Activated CD4-positive, alpha-beta memory T cell treated with anti-CD3 and anti-CD28 coated beads for 36 hours (primary cell): ENCODE data around the gene GTPBP3. TPM values are rescaled to one million over a fixed set of nuclear protein-coding genes. Genes with fewer than 3 reads are reported as not detected.

ENCODE experiments used
- CTCF ChIA-PET: fragments of 350-600 bp; sonication (Branson Sonifier 250); formaldehyde crosslinking; loops from one replicate; lab custom pipeline; 2021; ENCODE audit warnings: antibody characterized with exemption, inconsistent platforms; lab: Charles Lee
- POLR2A ChIA-PET: fragments of 350-600 bp; sonication (Branson Sonifier 250); formaldehyde crosslinking; loops from one replicate; lab custom pipeline; 2021; ENCODE audit warnings: antibody characterized with exemption; lab: Charles Lee
- DNase-seq: peaks from one replicate; pipeline ENCODE4 v3.0.0-alpha.2; 2020
- H3K27ac Mint-ChIP-seq: one replicate; pipeline ENCODE4 v1.8.0; 2021; ENCODE audit warnings: mixed read lengths
- H3K27me3 Mint-ChIP-seq: one replicate; pipeline ENCODE4 v1.8.0; 2021; ENCODE audit warnings: mixed read lengths
- H3K36me3 Mint-ChIP-seq: one replicate; pipeline ENCODE4 v1.8.0; 2021; ENCODE audit warnings: mixed read lengths
- H3K4me1 Mint-ChIP-seq: one replicate; pipeline ENCODE4 v1.8.0; 2021; ENCODE audit warnings: low read depth, mixed read lengths
- H3K4me3 Mint-ChIP-seq: one replicate; pipeline ENCODE4 v1.8.0; 2021; ENCODE audit warnings: mild to moderate bottlenecking, mixed read lengths
- H3K9me3 Mint-ChIP-seq: one replicate; pipeline ENCODE4 v1.8.0; 2021; ENCODE audit warnings: mixed read lengths
- intact Hi-C: fragments of 100-400 bp; cut with micrococcal nuclease; formaldehyde crosslinking; loops from one replicate; pipeline ENCODE4 v1.15.1; 2023
- total RNA-seq, 2 experiments: library from RNA; stranded (reverse); gene quantifications; one replicate each; pipeline ENCODE4 v1.2.3, GENCODE V29; 2021

The GTPBP3 gene
- total RNA-seq, 2 experiments from 2014 or later, result 37.7 to 41.4 TPM

DNA sequence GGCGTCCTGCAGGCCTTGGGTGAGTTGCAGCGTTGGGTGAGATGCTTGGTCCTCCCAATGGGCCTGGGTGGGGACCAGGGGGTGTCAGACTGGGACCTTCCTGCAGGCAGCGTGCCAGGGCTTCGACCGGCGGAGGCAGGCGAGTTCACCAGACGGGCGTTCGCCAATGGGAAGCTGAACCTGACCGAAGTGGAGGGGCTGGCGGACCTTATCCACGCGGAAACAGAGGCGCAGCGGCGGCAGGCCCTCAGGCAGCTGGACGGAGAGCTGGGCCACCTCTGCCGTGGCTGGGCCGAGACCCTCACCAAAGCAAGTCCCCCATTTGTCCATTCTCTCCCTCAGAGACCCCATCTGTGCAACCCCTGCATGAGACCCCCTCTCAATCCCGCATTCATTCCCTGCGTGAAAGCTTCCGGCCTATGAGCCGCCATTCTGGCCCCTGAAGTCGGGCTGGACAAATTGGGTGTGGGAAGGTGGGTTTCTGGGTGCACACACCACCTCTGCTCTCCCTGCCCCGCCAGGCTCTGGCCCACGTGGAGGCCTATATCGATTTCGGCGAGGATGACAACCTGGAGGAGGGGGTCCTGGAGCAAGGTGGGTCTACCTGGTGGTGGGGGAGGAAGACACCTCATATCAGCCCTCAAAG, 1.2 kb downstream of the GTPBP3 start:
- ChIA-PET POLR2A (no interaction called here), CTCF (interaction anchor here (1.2 kb wide), 1 partner anchor 33 kb away, joined by 6 read pairs; no protein-coding TSS in a partner anchor)
- no peak overlapping the region for H3K27ac Mint-ChIP-seq
- H3K4me1 Mint-ChIP-seq, result peaks cover 25% of the 10 kb centered on the region
- intact Hi-C loops, result loop anchor here (5.0 kb wide), 1 partner anchor 129 kb away; no protein-coding TSS in a partner anchor
- no peaks in the 10 kb centered on the region for H3K27me3 Mint-ChIP-seq
- peaks cover 2% of the 10 kb centered on the region for H3K36me3 Mint-ChIP-seq
- H3K9me3 Mint-ChIP-seq, result no peaks in the 10 kb centered on the region
- peak overlapping the region; percentile 93 for H3K4me3 Mint-ChIP-seq
- DNase-seq, result no peak

DNA sequence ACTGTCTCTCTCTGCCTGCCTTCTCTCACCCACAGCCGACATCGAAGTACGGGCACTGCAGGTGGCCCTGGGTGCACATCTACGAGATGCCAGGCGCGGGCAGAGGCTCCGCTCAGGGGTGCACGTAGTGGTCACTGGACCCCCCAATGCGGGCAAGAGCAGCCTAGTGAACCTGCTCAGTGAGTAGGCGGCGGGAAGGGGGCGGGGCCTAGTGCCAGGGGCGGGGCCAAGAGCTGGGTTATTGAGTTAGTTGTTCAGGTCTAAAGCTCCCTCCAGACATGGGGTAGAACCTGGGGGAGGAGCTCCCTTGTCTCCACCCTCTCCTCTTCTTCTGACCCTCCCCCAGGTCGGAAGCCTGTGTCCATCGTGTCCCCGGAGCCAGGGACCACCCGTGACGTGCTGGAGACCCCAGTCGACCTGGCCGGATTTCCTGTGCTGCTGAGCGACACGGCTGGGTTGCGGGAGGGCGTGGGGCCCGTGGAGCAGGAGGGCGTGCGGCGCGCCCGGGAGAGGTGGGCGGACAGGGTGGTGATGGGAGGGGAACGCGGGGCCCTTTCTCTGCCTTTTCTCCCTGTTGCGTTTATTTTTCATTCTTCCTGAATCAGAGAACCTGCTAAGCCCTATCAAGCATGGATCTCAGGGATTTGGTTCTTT, 1.9 kb downstream of the GTPBP3 start:
- Mint-ChIP-seq H3K4me1 (peaks cover 21% of the 10 kb centered on the region), H3K27ac (no peak overlapping the region), H3K27me3 (no peaks in the 10 kb centered on the region), H3K9me3 (no peaks in the 10 kb centered on the region), H3K4me3 (peak overlapping the region; percentile 93), H3K36me3 (peaks cover 4% of the 10 kb centered on the region)
- POLR2A ChIA-PET, result no interaction called here
- peak; percentile 79 for DNase-seq
- intact Hi-C loops, result loop anchor here (5.0 kb wide), 1 partner anchor 128 kb away; no protein-coding TSS in a partner anchor
- CTCF ChIA-PET, result interaction anchor here (1.2 kb wide), 2 partner anchors 34 to 47 kb away, joined by 3 to 6 read pairs; no protein-coding TSS in a partner anchor

DNA sequence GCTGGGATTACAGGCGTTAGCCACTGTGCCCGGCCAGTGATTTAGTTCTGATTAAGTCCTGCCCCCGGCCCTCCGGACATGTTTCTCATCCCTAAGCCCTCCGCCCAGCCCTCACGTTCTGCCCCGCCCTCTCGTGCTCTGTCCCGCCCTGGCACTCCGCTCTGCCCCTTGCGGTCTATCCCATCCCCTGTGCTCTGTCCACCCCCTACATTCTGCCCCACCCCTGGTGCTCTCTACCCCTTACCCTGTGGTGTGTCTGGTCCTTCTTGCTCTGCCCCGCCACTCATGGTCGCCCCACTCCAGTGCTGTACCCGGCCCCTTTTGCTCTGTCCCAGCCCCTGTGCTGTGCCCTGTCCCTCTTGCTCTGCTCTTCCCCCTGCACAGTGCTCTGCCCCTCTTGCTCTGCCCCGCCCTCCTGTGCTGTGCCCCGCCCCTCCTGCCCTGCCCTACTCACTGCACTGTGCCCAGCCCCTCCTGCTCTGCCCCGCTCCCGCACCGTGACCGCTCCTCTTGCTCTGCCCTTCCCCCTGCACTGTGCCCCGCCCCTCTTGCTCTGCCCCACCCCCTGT, 3.0 kb downstream of the GTPBP3 start:
- DNase-seq, result no peak
- POLR2A ChIA-PET, result no interaction called here
- CTCF ChIA-PET, result interaction anchor here (1.2 kb wide), 1 partner anchor 46 kb away, joined by 3 read pairs; no protein-coding TSS in a partner anchor
- no peak overlapping the region for H3K27ac Mint-ChIP-seq
- H3K36me3 Mint-ChIP-seq, result peaks cover 4% of the 10 kb centered on the region
- intact Hi-C loops, result no loop called here
- no peaks in the 10 kb centered on the region for H3K27me3 Mint-ChIP-seq
- H3K9me3 Mint-ChIP-seq, result no peaks in the 10 kb centered on the region
- H3K4me1 Mint-ChIP-seq, result peaks cover 16% of the 10 kb centered on the region
- no peak overlapping the region for H3K4me3 Mint-ChIP-seq

DNA sequence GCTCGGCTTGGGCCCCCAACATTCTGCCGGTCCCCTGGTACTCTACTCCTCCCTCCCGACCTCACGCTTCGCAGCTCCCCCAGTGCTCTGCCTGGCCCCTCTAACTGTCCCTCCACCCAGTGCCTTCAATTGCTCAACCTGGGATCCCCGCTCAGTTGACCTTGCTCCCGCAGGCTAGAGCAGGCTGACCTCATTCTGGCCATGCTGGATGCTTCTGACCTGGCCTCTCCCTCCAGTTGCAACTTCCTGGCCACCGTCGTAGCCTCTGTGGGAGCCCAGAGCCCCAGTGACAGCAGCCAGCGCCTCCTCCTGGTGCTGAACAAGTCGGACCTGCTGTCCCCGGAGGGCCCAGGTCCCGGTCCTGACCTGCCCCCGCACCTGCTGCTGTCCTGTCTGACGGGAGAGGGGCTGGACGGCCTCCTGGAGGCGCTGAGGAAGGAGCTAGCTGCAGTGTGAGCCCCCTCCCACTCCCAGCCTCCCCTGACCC, 3.6 kb downstream of the GTPBP3 start:
- intact Hi-C loops, result no loop called here
- Mint-ChIP-seq H3K27ac (no peak overlapping the region), H3K4me1 (peaks cover 14% of the 10 kb centered on the region), H3K36me3 (peaks cover 4% of the 10 kb centered on the region), H3K27me3 (no peaks in the 10 kb centered on the region), H3K9me3 (no peaks in the 10 kb centered on the region), H3K4me3 (no peak overlapping the region)
- no peak for DNase-seq
- POLR2A ChIA-PET, result no interaction called here
- CTCF ChIA-PET, result no interaction called here

DNA sequence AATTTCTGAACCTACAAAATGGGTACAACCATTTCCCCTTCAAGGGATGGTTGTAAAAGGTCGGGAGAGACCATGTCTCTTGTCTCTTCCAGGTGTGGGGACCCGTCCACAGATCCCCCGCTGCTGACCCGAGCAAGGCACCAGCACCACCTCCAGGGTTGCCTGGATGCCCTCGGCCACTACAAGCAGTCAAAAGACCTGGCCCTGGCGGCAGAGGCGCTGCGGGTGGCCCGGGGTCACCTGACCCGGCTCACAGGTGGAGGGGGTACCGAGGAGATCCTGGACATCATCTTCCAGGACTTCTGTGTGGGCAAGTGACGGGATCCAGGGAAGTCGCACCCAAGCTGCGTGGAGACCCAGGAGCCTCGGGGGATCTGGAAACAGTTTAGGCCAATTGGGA, 4.0 kb downstream of the GTPBP3 start:
- no peaks in the 10 kb centered on the region for H3K9me3 Mint-ChIP-seq
- POLR2A ChIA-PET, result no interaction called here

DNA sequence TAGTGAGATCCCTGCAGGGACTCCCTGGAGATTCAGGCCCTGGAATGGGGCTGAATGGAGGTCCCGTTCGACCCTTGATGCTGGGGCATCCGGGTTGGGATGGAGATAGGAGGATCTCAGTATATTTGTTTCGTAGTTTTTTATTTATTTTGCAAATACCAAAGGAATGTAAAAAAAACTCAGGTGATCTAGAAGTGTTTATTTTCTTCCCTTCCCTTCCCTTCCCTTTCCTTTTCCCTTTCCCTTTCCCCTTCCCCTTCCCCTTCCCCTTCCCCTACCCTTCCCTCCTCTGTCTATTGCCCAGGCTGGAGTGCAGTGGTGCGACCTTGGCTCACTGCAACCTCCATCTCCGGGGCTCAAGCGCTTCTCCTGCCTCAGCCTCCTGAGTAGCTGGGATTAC, 4.5 kb downstream of the GTPBP3 start:
- Mint-ChIP-seq H3K36me3 (peaks cover 4% of the 10 kb centered on the region), H3K27ac (no peak overlapping the region), H3K4me3 (no peak overlapping the region), H3K27me3 (no peaks in the 10 kb centered on the region), H3K9me3 (no peaks in the 10 kb centered on the region), H3K4me1 (peaks cover 16% of the 10 kb centered on the region)
- CTCF ChIA-PET, result interaction anchor here (0.6 to 2.3 kb wide), 2 partner anchors 44 to 534 kb away, joined by 3 to 8 read pairs; no protein-coding TSS in a partner anchor
- POLR2A ChIA-PET, result no interaction called here
- DNase-seq, result no peak
- intact Hi-C loops, result no loop called here

More for the DNA sequence above, 4.0 kb downstream of the GTPBP3 start:
- Mint-ChIP-seq H3K36me3 (peaks cover 4% of the 10 kb centered on the region), H3K4me3 (no peak overlapping the region), H3K27me3 (no peaks in the 10 kb centered on the region), H3K27ac (no peak overlapping the region), H3K4me1 (peaks cover 15% of the 10 kb centered on the region)
- no peak for DNase-seq
- intact Hi-C loops, result no loop called here
- CTCF ChIA-PET, result interaction anchor here (0.6 to 2.3 kb wide), 2 partner anchors 45 to 534 kb away, joined by 3 to 8 read pairs; no protein-coding TSS in a partner anchor

DNA sequence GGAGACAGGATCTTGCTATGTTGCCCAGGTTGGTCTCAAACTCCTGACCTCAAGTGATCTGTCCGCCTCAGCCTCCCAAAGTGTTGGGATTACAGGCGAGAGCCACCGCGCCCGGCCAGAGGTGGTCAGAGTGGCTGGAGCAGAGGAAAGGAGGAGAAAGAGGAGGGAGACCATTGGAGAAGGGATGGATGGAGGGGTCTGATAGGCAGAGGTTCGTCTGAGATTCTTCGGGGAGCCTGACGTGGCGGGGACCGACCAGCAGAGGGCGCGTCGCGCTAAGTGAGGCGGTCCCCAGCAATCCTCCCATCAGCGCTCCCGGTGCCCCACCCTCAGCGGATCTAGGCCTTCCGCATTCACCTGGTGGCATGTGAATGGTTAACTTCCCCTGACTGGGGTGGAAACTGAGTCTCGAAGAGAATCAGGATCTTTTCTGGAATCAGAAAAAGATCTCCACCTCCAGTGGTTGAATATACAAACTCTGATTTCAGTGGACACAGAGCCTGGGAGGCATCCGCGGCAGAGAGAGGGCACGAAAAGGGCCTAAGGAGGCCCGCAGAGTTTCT, 8.8 kb downstream of the GTPBP3 start:
- intact Hi-C loops, result loop anchor here (1.0 kb wide), 1 partner anchor 40 kb away; no protein-coding TSS in a partner anchor
- ChIA-PET POLR2A (no interaction called here), CTCF (interaction anchor here (0.8 to 4.5 kb wide), 10 partner anchors 11 to 133 kb away, joined by 3 to 42 read pairs (median 4); partner anchors contain the start of genes ANO8, DDA1 and MRPL34)
- Mint-ChIP-seq H3K27ac (no peak overlapping the region), H3K9me3 (no peaks in the 10 kb centered on the region), H3K4me1 (peaks cover 4% of the 10 kb centered on the region), H3K36me3 (peaks cover 2% of the 10 kb centered on the region), H3K4me3 (no peak overlapping the region), H3K27me3 (peaks cover 4% of the 10 kb centered on the region)
- peak; percentile 87 for DNase-seq

DNA sequence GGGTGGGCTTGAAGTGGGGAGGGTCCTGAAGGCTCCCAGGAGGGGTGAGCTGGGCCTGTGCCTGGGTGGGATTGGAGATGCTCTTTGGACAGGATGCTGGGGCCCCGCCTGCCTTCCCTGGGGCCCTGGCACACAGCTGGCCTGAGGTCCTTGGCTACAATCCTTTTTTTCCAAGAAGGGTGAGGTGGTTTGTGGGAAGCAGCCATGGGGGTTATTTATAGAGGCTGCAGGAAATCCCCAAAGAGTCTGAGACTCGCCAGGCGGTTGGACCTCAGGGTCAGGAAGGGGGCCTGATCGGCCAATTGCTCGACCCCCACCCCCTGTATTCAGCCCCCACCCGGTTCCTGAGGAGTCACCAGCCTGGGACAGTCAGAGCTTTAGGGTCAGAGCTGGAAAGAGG, 10.0 kb downstream of the GTPBP3 start:
- no peak for DNase-seq
- Mint-ChIP-seq H3K9me3 (no peaks in the 10 kb centered on the region), H3K27ac (no peak overlapping the region), H3K4me1 (peaks cover 4% of the 10 kb centered on the region), H3K27me3 (peaks cover 8% of the 10 kb centered on the region), H3K36me3 (peaks cover 2% of the 10 kb centered on the region), H3K4me3 (no peak overlapping the region)
- intact Hi-C loops, result no loop called here
- POLR2A ChIA-PET, result no interaction called here
- CTCF ChIA-PET, result interaction anchor here (0.8 to 4.5 kb wide), 2 partner anchors 38 to 82 kb away, joined by 3 to 42 read pairs; no protein-coding TSS in a partner anchor

DNA sequence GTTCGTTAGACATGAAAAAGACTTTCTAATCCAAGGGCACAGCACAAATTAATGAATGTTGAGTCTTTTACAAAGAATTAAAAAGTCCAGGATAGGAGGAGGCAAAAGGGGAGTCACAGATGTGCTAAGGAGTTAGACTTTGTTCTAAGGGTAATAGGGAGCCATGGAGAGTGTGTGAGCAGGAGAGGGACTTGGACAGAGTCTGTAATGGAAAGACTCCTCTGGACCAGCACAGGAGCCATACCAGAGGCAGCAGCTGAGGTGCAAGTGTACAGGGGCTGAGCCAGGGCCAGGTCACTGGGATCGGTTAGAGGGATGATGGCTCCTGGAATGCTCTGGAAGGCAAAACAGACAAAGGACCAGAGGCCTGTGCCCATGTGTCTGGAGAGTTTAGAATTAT, 10.5 kb downstream of the GTPBP3 start:
- POLR2A ChIA-PET, result no interaction called here
- peaks cover 4% of the 10 kb centered on the region for H3K4me1 Mint-ChIP-seq
- DNase-seq, result no peak
- intact Hi-C loops, result no loop called here
- H3K4me3 Mint-ChIP-seq, result no peak overlapping the region
- no peaks in the 10 kb centered on the region for H3K9me3 Mint-ChIP-seq
- H3K36me3 Mint-ChIP-seq, result peaks cover 2% of the 10 kb centered on the region
- H3K27me3 Mint-ChIP-seq, result peaks cover 8% of the 10 kb centered on the region
- H3K27ac Mint-ChIP-seq, result no peak overlapping the region
- CTCF ChIA-PET, result interaction anchor here (4.5 kb wide), 1 partner anchor 38 kb away, joined by 42 read pairs; no protein-coding TSS in a partner anchor

DNA sequence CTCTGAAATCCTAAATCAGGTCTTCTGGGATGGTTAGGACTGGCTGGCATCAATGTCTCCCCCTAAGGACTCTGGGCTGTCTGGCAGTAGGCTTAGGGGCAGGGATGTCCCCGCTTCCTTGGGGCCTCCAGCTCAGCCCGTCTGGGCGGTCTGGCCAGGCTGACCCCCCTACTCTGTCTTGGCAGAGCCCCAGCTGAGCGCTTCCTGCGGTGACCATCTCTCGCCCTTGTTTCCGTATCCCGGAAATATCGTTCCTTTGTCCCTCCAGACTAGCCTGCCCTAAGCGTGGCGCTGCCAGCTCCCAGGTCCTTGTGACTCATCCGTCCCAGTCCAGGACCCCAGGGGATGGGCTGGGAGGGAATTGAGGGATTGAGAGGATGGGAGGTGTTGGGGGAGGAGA, 11.3 kb downstream of the GTPBP3 start:
- H3K4me3 Mint-ChIP-seq, result no peak overlapping the region
- CTCF ChIA-PET, result interaction anchor here (4.5 kb wide), 1 partner anchor 37 kb away, joined by 42 read pairs; no protein-coding TSS in a partner anchor

DNA sequence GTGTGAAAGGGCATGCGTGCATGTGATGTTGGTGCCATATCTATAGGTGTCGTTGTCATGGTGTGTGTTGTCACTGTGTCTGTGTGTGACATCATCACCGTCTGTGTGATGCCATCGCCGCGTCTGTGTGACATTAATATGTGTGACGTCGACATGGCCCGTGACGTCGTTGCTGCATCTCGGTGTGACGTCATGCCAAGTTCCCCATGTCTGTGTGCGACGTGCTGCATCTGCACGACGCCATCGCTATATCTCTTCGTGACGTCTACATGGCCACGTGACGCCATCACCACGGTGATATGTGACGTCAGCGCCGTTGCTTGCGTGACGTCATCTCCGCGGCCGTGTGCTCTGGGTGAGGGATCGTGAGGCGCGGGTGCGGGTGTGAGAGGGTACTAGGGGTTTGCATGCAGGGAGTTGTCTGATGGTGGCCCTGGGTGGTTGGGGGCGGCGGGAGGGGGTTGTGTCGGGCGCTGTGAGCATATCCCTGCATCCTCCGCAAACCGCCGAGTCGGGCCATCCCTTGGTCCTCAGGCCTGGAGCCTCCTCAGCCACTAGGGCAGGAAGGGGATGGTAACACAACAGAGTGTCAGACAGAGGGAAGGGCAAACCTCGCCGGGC, 14.6 kb downstream of the GTPBP3 start:
- Mint-ChIP-seq H3K4me1 (no peaks in the 10 kb centered on the region), H3K36me3 (no peaks in the 10 kb centered on the region), H3K4me3 (no peak overlapping the region), H3K27ac (no peak overlapping the region), H3K9me3 (no peaks in the 10 kb centered on the region), H3K27me3 (peaks cover 8% of the 10 kb centered on the region)
- no peak for DNase-seq
- POLR2A ChIA-PET, result no interaction called here
- CTCF ChIA-PET, result interaction anchor here (1.0 kb wide), 1 partner anchor 34 kb away, joined by 3 read pairs; no protein-coding TSS in a partner anchor
- intact Hi-C loops, result no loop called here

More for the DNA sequence above, 11.3 kb downstream of the GTPBP3 start:
- peaks cover 8% of the 10 kb centered on the region for H3K27me3 Mint-ChIP-seq
- POLR2A ChIA-PET, result no interaction called here
- intact Hi-C loops, result no loop called here
- peaks cover 2% of the 10 kb centered on the region for H3K36me3 Mint-ChIP-seq
- no peak for DNase-seq
- H3K4me1 Mint-ChIP-seq, result peaks cover 4% of the 10 kb centered on the region
- no peaks in the 10 kb centered on the region for H3K9me3 Mint-ChIP-seq
- H3K27ac Mint-ChIP-seq, result no peak overlapping the region
